GM12891 (cell line): ENCODE results near the gene EPS8L2.

Source experiments
- POLR2A ChIP-seq: IDR thresholded peaks from 2 replicates; pipeline ENCODE4 v1.6.1; 2011; ENCODE audit warnings: low read depth, low read length, control low read depth
- POLR2AphosphoS5 ChIP-seq: IDR thresholded peaks from 2 replicates; pipeline ENCODE4 v1.6.1; 2011; ENCODE audit warnings: low read depth, low read length, control low read depth
- POU2F2 ChIP-seq: IDR thresholded peaks from 2 replicates; pipeline ENCODE4 v1.6.1; 2011; ENCODE audit warnings: low read depth, mild to moderate bottlenecking, control low read depth, low read length, moderate library complexity
- SPI1 ChIP-seq: IDR thresholded peaks from 2 replicates; pipeline ENCODE4 v1.6.1; 2011; ENCODE audit warnings: low read depth, low read length, control low read depth
- TAF1 ChIP-seq: IDR thresholded peaks from 2 replicates; pipeline ENCODE4 v1.6.1; 2011; ENCODE audit warnings: low read depth, low read length, control low read depth

DNA sequence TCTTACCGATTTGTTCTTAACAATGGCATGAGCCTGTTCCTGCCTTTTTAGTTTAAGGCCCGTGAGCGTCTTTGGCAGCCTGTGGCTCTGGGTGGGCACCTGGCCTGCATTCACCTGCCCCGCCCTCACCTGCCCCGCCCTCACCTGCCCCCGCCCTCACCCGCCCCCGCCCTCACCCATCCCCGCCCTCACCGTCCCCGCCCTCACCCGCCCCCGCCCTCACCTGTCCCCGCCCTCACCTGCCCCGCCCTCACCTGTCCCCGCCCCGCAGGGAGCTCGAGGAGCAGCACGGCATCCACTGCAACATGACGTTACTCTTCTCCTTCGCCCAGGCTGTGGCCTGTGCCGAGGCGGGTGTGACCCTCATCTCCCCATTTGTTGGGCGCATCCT, 57.0 kb downstream of the EPS8L2 start:
- TF ChIP-seq POLR2AphosphoS5, result no peak
- TF ChIP-seq POLR2A, result no peak
- TF ChIP-seq TAF1, result no peak
- TF ChIP-seq SPI1, result no peak
- no peak for TF ChIP-seq POU2F2
